ENCODE data around the gene LSM14A.
"Not testable (repeated sequence)": the region's sequence is repeated elsewhere in the genome, so short reads cannot be mapped to it uniquely, and the experiment has no call there.

The LSM14A gene

DNA sequence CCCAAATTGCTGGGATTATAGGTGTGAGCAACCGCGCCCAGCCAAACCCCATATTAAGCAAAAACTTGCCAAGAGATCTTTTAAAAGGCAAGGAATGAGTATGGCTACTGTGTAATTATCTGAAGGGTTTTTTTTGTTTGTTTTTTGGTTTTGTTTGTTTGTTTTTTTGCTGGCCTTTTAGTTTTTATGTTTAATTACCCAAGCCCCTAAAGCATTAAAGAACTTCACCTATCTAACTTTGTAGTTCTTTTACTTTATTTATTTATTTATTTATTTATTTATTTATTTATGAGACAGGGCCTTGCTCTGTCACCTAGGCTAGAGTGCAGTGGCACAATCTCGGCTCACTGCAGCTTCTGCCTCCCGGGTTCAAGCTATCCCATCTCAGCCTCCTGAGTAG is 41.7 kb downstream of the LSM14A start:
- Histone ChIP-seq H3K79me2 (ENCODE audit: low read length) (peaks cover 21% of the 10 kb centered on the region; the same call in 1 of the 2 replicates), H3K9me3 (replicated peaks; ENCODE audit: insufficient read depth, low read length) (no peaks in the 10 kb centered on the region), H3K4me3 (ENCODE audit: low read length) (no peak overlapping the region), H3K9ac (ENCODE audit: low read length) (no peak overlapping the region), H4K20me1 (ENCODE audit: insufficient read depth, low read length) (peaks cover 5% of the 10 kb centered on the region; the same call in 1 of the 2 replicates), H3K27me3 (replicated peaks; ENCODE audit: insufficient read depth, low read length) (no peaks in the 10 kb centered on the region), H3K4me1 (ENCODE audit: low read length) (no peaks in the 10 kb centered on the region), H3K27ac (ENCODE audit: low read length) (no peak overlapping the region), H3K9me2 (replicated peaks; ENCODE audit: insufficient read depth, low read length) (no peaks in the 10 kb centered on the region), H2AFZ (ENCODE audit: low read length) (no peak overlapping the region), H3K36me3 (replicated peaks; ENCODE audit: insufficient read depth, low read length) (no peaks in the 10 kb centered on the region; the same call in 1 of the 2 replicates), H3F3A (ENCODE audit: insufficient read depth, low read length) (no peaks in the 10 kb centered on the region), H3K4me2 (ENCODE audit: low read depth, low read length) (no peak overlapping the region)
- TF ChIP-seq EZH2phosphoT487 (IDR thresholded peaks at IDR 0.05; ENCODE audit: low read length): no peak
- TF ChIP-seq EZH2 (optimal IDR thresholded peaks at IDR 0.05; ENCODE audit: low read depth, low read length): no peak
- DNase-seq: no peak

DNA sequence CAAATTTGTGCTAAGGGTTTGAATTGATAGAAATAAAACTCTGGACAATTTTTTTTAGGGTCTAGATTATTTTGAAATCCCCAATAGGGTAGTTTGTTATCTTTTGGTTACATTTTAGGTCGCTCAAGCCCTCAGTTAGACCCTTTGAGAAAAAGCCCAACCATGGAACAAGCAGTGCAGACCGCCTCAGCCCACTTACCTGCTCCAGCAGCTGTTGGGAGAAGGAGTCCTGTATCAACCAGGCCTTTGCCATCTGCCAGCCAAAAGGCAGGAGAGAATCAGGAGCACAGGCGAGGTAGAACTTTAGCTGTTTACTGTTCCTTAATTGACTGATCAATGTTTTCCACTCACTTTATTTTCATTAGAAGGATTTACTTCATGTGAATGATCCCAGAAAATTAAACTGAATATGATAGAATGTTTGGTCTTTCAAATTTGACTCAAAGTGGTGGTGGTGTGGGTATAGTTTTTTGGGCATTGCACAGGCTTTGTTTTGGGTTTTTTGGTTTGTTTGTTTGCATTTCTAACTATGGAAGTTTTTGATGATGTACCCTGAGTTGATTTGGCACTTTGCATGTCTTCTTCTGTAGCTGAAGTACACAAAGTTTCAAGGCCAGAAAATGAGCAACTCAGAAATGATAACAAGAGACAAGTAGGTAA is 42.8 kb downstream of the LSM14A start:
- no peak overlapping the region for H2AFZ ChIP-seq (ENCODE audit: low read length)
- no peaks in the 10 kb centered on the region for H3K4me1 ChIP-seq (ENCODE audit: low read length)
- peaks cover 5% of the 10 kb centered on the region; the same call in 1 of the 2 replicates for H3F3A ChIP-seq (ENCODE audit: insufficient read depth, low read length)
- H3K27ac ChIP-seq (ENCODE audit: low read length): no peak overlapping the region
- no peak for DNase-seq
- no peaks in the 10 kb centered on the region for H3K27me3 ChIP-seq (replicated peaks; ENCODE audit: insufficient read depth, low read length)
- H3K9ac ChIP-seq (ENCODE audit: low read length): no peak overlapping the region
- no peaks in the 10 kb centered on the region; the same call in none of the 2 replicates for H3K36me3 ChIP-seq (replicated peaks; ENCODE audit: insufficient read depth, low read length)
- H3K4me2 ChIP-seq (ENCODE audit: low read depth, low read length): no peak overlapping the region
- no peaks in the 10 kb centered on the region for H3K9me2 ChIP-seq (replicated peaks; ENCODE audit: insufficient read depth, low read length)
- peaks cover 5% of the 10 kb centered on the region; the same call in 1 of the 2 replicates for H4K20me1 ChIP-seq (ENCODE audit: insufficient read depth, low read length)
- H3K9me3 ChIP-seq (replicated peaks; ENCODE audit: insufficient read depth, low read length): no peaks in the 10 kb centered on the region
- H3K79me2 ChIP-seq (ENCODE audit: low read length): peaks cover 21% of the 10 kb centered on the region; the same call in 1 of the 2 replicates
- TF ChIP-seq EZH2phosphoT487 (IDR thresholded peaks at IDR 0.05; ENCODE audit: low read length) (no peak), EZH2 (optimal IDR thresholded peaks at IDR 0.05; ENCODE audit: low read depth, low read length) (no peak)
- TF ChIP-seq, protein P1, sequence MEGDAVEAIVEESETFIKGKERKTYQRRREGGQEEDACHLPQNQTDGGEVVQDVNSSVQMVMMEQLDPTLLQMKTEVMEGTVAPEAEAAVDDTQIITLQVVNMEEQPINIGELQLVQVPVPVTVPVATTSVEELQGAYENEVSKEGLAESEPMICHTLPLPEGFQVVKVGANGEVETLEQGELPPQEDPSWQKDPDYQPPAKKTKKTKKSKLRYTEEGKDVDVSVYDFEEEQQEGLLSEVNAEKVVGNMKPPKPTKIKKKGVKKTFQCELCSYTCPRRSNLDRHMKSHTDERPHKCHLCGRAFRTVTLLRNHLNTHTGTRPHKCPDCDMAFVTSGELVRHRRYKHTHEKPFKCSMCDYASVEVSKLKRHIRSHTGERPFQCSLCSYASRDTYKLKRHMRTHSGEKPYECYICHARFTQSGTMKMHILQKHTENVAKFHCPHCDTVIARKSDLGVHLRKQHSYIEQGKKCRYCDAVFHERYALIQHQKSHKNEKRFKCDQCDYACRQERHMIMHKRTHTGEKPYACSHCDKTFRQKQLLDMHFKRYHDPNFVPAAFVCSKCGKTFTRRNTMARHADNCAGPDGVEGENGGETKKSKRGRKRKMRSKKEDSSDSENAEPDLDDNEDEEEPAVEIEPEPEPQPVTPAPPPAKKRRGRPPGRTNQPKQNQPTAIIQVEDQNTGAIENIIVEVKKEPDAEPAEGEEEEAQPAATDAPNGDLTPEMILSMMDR (IDR thresholded peaks at IDR 0.05; ENCODE audit: low read length): no peak
- no peak overlapping the region for H3K4me3 ChIP-seq (ENCODE audit: low read length)

DNA sequence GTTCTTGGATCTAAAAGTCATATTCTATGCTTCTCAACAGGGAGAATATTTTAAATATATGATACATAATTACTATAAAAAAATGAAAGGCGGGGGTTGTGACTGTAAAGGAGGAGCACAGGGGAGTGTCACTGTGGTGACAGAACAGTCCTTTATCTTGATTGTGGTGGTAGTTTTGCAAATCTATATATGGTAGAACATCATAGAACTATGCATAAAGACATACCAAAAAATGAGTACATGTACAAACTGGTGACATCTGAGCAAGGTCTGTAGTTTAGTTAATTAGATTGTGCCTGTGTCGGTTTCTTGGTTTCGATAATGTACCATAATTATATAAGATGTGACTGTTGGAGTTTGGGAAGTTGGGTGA is 43.3 kb downstream of the LSM14A start:
- Histone ChIP-seq H3K9me3 (replicated peaks; ENCODE audit: insufficient read depth, low read length) (no peaks in the 10 kb centered on the region), H3K79me2 (ENCODE audit: low read length) (peaks cover 24% of the 10 kb centered on the region; the same call in 1 of the 2 replicates), H2AFZ (ENCODE audit: low read length) (no peak overlapping the region), H3K4me2 (ENCODE audit: low read depth, low read length) (no peak overlapping the region), H3K9me2 (replicated peaks; ENCODE audit: insufficient read depth, low read length) (no peaks in the 10 kb centered on the region), H3K4me3 (ENCODE audit: low read length) (no peak overlapping the region), H3K4me1 (ENCODE audit: low read length) (no peaks in the 10 kb centered on the region), H4K20me1 (ENCODE audit: insufficient read depth, low read length) (peaks cover 5% of the 10 kb centered on the region; the same call in 1 of the 2 replicates), H3F3A (ENCODE audit: insufficient read depth, low read length) (peaks cover 5% of the 10 kb centered on the region; the same call in 1 of the 2 replicates), H3K27me3 (replicated peaks; ENCODE audit: insufficient read depth, low read length) (no peaks in the 10 kb centered on the region), H3K27ac (ENCODE audit: low read length) (no peak overlapping the region), H3K9ac (ENCODE audit: low read length) (no peak overlapping the region), H3K36me3 (replicated peaks; ENCODE audit: insufficient read depth, low read length) (no peaks in the 10 kb centered on the region; the same call in none of the 2 replicates)
- no peak for TF ChIP-seq EZH2phosphoT487 (IDR thresholded peaks at IDR 0.05; ENCODE audit: low read length)
- no peak for TF ChIP-seq EZH2 (optimal IDR thresholded peaks at IDR 0.05; ENCODE audit: low read depth, low read length)
- TF ChIP-seq, protein P1 (IDR thresholded peaks at IDR 0.05; ENCODE audit: low read length): no peak
- no peak for DNase-seq

DNA sequence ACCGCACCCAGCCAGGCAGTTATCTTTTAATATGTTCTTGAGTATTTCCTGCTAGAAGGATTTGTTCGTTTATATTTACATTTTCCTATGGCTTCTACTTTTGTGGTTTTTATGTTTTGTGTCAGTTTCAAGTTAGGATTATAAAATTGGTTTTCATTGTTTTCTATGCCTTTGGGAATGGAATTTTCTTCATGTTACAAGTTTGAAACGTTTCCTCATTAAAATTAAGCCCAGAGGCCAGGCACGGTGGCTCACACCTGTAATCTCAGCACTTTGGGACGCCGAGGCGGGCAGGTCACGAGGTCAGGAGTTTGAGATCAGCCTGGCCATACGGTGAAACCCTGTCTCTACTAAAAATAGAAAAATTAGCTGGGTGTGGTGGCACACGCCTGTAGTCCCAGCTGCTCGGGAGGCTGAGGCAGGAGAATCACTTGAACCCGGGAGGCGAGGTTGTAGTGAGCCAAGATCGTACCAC is 44.5 kb downstream of the LSM14A start:
- H3K9me2 ChIP-seq (replicated peaks; ENCODE audit: insufficient read depth, low read length); H2AFZ ChIP-seq (ENCODE audit: low read length): not testable (repeated sequence)

More for the DNA sequence above, 44.5 kb downstream of the LSM14A start:
- H3K9ac ChIP-seq (ENCODE audit: low read length); H3K4me2 ChIP-seq (ENCODE audit: low read depth, low read length); H4K20me1 ChIP-seq (ENCODE audit: insufficient read depth, low read length); H3K4me1 ChIP-seq (ENCODE audit: low read length); H3K27ac ChIP-seq (ENCODE audit: low read length); H3F3A ChIP-seq (ENCODE audit: insufficient read depth, low read length); DNase-seq; H3K27me3 ChIP-seq (replicated peaks; ENCODE audit: insufficient read depth, low read length); H3K36me3 ChIP-seq (replicated peaks; ENCODE audit: insufficient read depth, low read length); H3K9me3 ChIP-seq (replicated peaks; ENCODE audit: insufficient read depth, low read length); H3K4me3 ChIP-seq (ENCODE audit: low read length): not testable (repeated sequence)
- peaks cover 32% of the 10 kb centered on the region; the same call in 1 of the 2 replicates for H3K79me2 ChIP-seq (ENCODE audit: low read length)

Measured in MM.1S (cell line).